SK-N-SH (cell line): ENCODE data around the gene LARGE1. TPM values are rescaled to one million over a fixed set of nuclear protein-coding genes. Genes with fewer than 3 reads are reported as not detected.

Experiments used
- CTCF ChIA-PET: fragments of 300-600, 350-600 bp; formaldehyde crosslinking; extraction: SDS; loops from one replicate; lab custom pipeline; 2021; lab: Yijun Ruan, JAX
- POLR2A ChIA-PET: fragments of 350-600 bp; sonication (Branson Sonifier 250); formaldehyde crosslinking; extraction: SDS; loops from one replicate; lab custom pipeline; 2020; ENCODE audit warnings: antibody characterized with exemption, inconsistent platforms; lab: Yijun Ruan, JAX
- DNase-seq: peaks from one replicate; pipeline ENCODE4 v3.0.0; 2012
- H2AFZ ChIP-seq: fragments of 200-600 bp; sonication (generic); 2 replicates; pipeline ENCODE4 v1.8.1; 2016; ENCODE audit warnings: antibody characterized with exemption, mild to moderate bottlenecking, low read depth
- H3F3A ChIP-seq: fragments of 200-600 bp; sonication (generic); replicated peaks from 2 replicates; pipeline ENCODE3; 2016; ENCODE audit warnings: antibody characterized with exemption, mild to moderate bottlenecking; ENCODE audit not compliant: insufficient read depth
- H3K27ac ChIP-seq, 2 experiments: fragments of 200-500 bp in 1 of 2; fragments of 200-600 bp in 1 of 2; sonication (Bioruptor generic) in 1 of 2; sonication (generic), shearing (Covaris generic) in 1 of 2; 2 replicates each; pipeline versions ENCODE4 v1.5.1 to v1.6.1; 2014 to 2016; ENCODE audit warnings: low read depth in 2 of 2, inconsistent platforms in 1 of 2, low read length in 1 of 2, mild to moderate bottlenecking in 1 of 2, mixed read lengths in 1 of 2
- H3K27me3 ChIP-seq: fragments of 200-600 bp; sonication (generic), shearing (Covaris generic); 2 replicates; pipeline ENCODE4 v1.6.1; 2016; ENCODE audit warnings: mixed run types; ENCODE audit not compliant: insufficient read depth
- H3K36me3 ChIP-seq, 2 experiments: fragments of 200-500 bp in 1 of 2; fragments of 200-600 bp in 1 of 2; sonication (Bioruptor generic) in 1 of 2; sonication (generic) in 1 of 2; replicated peaks in 1 of 2; 2 replicates each; pipeline versions ENCODE3 to v1.5.1; 2014 to 2016; ENCODE audit warnings: low read length in 1 of 2, mild to moderate bottlenecking in 1 of 2; ENCODE audit not compliant: insufficient read depth in 2 of 2, control insufficient read depth in 1 of 2
- H3K4me1 ChIP-seq, 2 experiments: fragments of 200-500 bp in 1 of 2; fragments of 200-600 bp in 1 of 2; sonication (Bioruptor generic) in 1 of 2; sonication (generic), shearing (Covaris generic) in 1 of 2; 2 replicates each; pipeline versions ENCODE4 v1.5.1 to v1.6.1; 2014 to 2016; ENCODE audit warnings: low read depth in 1 of 2, low read length in 1 of 2, mixed run types in 1 of 2; ENCODE audit not compliant: insufficient read depth in 2 of 2, control insufficient read depth in 1 of 2
- H3K4me2 ChIP-seq: fragments of 200-600 bp; sonication (generic), shearing (Covaris generic); 2 replicates; pipeline ENCODE4 v1.6.1; 2017; ENCODE audit warnings: mixed run types
- H3K4me3 ChIP-seq, 2 experiments: fragments of 200-500 bp in 1 of 2; fragments of 200-600 bp in 1 of 2; sonication (Bioruptor generic) in 1 of 2; sonication (generic), shearing (Covaris generic) in 1 of 2; 2 replicates each; pipeline versions ENCODE4 v1.5.1 to v1.8.1; 2014 to 2016; ENCODE audit warnings: low read depth in 2 of 2, inconsistent platforms in 1 of 2, low read length in 1 of 2, mild to moderate bottlenecking in 1 of 2, mixed read lengths in 1 of 2, moderate library complexity in 1 of 2
- H3K79me2 ChIP-seq: fragments of 200-600 bp; sonication (generic); 2 replicates; pipeline ENCODE4 v1.8.1; 2017; ENCODE audit warnings: mild to moderate bottlenecking; ENCODE audit not compliant: insufficient read depth
- H3K9ac ChIP-seq: fragments of 200-600 bp; sonication (generic); 2 replicates; pipeline ENCODE4 v1.6.1; 2017; ENCODE audit warnings: mixed run types
- H3K9me2 ChIP-seq: fragments of 200-600 bp; sonication (generic); 2 replicates; pipeline ENCODE4 v1.6.1; 2017; ENCODE audit warnings: mixed run types
- H3K9me3 ChIP-seq: fragments of 200-600 bp; sonication (generic); 2 replicates; pipeline ENCODE4 v1.6.1; 2017; ENCODE audit warnings: mixed run types, mild to moderate bottlenecking, moderate library complexity
- H4K20me1 ChIP-seq: fragments of 200-600 bp; sonication (generic); 2 replicates; pipeline ENCODE4 v1.6.1; 2017; ENCODE audit warnings: mild to moderate bottlenecking, mixed run types; ENCODE audit not compliant: insufficient read depth
- CHD2 ChIP-seq: fragments of 150-350 bp; IDR thresholded peaks from 2 replicates; pipeline ENCODE4 v1.6.1; 2018; ENCODE audit warnings: low read length; ENCODE audit not compliant: partially characterized antibody
- CTCF ChIP-seq: fragments of 200-600 bp; sonication (generic); IDR thresholded peaks from 2 replicates; pipeline ENCODE4 v1.6.1; 2017; ENCODE audit warnings: antibody characterized with exemption, mild to moderate bottlenecking, moderate library complexity
- ELF1 ChIP-seq: IDR thresholded peaks from 2 replicates; pipeline ENCODE4 v1.4.0; 2012
- EP300 ChIP-seq, 2 experiments: IDR thresholded peaks; 2 replicates each; pipeline versions ENCODE4 v1.4.0 to v1.6.1; 2012; ENCODE audit warnings: borderline replicate concordance in 1 of 2, low read depth in 1 of 2, low read length in 1 of 2
- FOXJ3 ChIP-seq: sonication (generic); formaldehyde crosslinking; IDR thresholded peaks from 2 replicates; pipeline ENCODE4 v1.5.1; 2020; ENCODE audit warnings: mild to moderate bottlenecking, missing genetic modification reagents
- FOXM1 ChIP-seq: IDR thresholded peaks from 2 replicates; pipeline ENCODE4 v1.4.0; 2012; ENCODE audit warnings: low read depth, mild to moderate bottlenecking
- GABPA ChIP-seq: IDR thresholded peaks from 2 replicates; pipeline ENCODE4 v1.4.0; 2012; ENCODE audit warnings: low read depth, mild to moderate bottlenecking
- IRF3 ChIP-seq: fragments of 150-350 bp; IDR thresholded peaks from 2 replicates; pipeline ENCODE4 v1.6.1; 2016; ENCODE audit warnings: mild to moderate bottlenecking, low read depth, low read length
- JUND ChIP-seq: IDR thresholded peaks from 2 replicates; pipeline ENCODE4 v1.4.0; 2012
- MAX ChIP-seq: IDR thresholded peaks from 2 replicates; pipeline ENCODE4 v1.4.0; 2012; ENCODE audit warnings: low read depth
- MEF2A ChIP-seq: IDR thresholded peaks from 2 replicates; pipeline ENCODE4 v1.4.0; 2012; ENCODE audit warnings: low read depth, borderline replicate concordance
- MXI1 ChIP-seq: IDR thresholded peaks from 2 replicates; pipeline ENCODE4 v1.6.1; 2012; ENCODE audit warnings: mild to moderate bottlenecking, low read depth, low read length, improper control_type of control experiment
- NRF1 ChIP-seq: IDR thresholded peaks from 2 replicates; pipeline ENCODE4 v1.6.1; 2012; ENCODE audit warnings: low read depth, mild to moderate bottlenecking, low read length
- POLR2AphosphoS5 ChIP-seq: IDR thresholded peaks from 2 replicates; pipeline ENCODE4 v1.6.1; 2012; ENCODE audit warnings: low read depth, low read length
- RAD21 ChIP-seq: IDR thresholded peaks from 2 replicates; pipeline ENCODE4 v1.6.1; 2012; ENCODE audit warnings: mild to moderate bottlenecking, low read length
- RCOR1 ChIP-seq: fragments of 150-350 bp; IDR thresholded peaks from 2 replicates; pipeline ENCODE4 v1.6.1; 2017; ENCODE audit warnings: antibody characterized with exemption, low read length
- RFX5 ChIP-seq: IDR thresholded peaks from 2 replicates; pipeline ENCODE4 v1.6.1; 2012; ENCODE audit warnings: mild to moderate bottlenecking, improper control_type of control experiment, low read length
- RXRA ChIP-seq: IDR thresholded peaks from 2 replicates; pipeline ENCODE4 v1.4.0; 2012; ENCODE audit warnings: low read depth, mild to moderate bottlenecking, borderline replicate concordance
- SIN3A ChIP-seq: IDR thresholded peaks from 2 replicates; pipeline ENCODE4 v1.6.1; 2012; ENCODE audit warnings: low read depth, mild to moderate bottlenecking, low read length, moderate library complexity, borderline replicate concordance
- TAF1 ChIP-seq: IDR thresholded peaks from 2 replicates; pipeline ENCODE4 v1.6.1; 2012; ENCODE audit warnings: low read depth, mild to moderate bottlenecking, low read length, moderate library complexity, borderline replicate concordance
- TCF12 ChIP-seq: IDR thresholded peaks from 2 replicates; pipeline ENCODE4 v1.4.0; 2012
- TEAD4 ChIP-seq: IDR thresholded peaks from 2 replicates; pipeline ENCODE4 v1.4.0; 2012; ENCODE audit warnings: mild to moderate bottlenecking, borderline replicate concordance; ENCODE audit not compliant: insufficient read depth
- USF2 ChIP-seq: fragments of 150-350 bp; IDR thresholded peaks from 2 replicates; pipeline ENCODE4 v1.6.1; 2017; ENCODE audit warnings: antibody characterized with exemption, low read length, low read depth, borderline replicate concordance
- YY1 ChIP-seq: IDR thresholded peaks from 2 replicates; pipeline ENCODE4 v1.4.0; 2012; ENCODE audit warnings: low read depth, mild to moderate bottlenecking
- WGBS: methylation state at CpG from one replicate; pipeline ENCODE4 v1.1.6; 2017; ENCODE audit warnings: low lambda C conversion rate; 5-methylcytosine and 5-hydroxymethylcytosine counted together
- polyA plus RNA-seq, 3 experiments: library from polyadenylated mRNA; depleted of rRNA; stranded (reverse); fragments of >200 nt; gene quantifications; 2 replicates each; pipeline ENCODE4 v1.2.3, GENCODE V29; 2012

LARGE1 gene
- polyA plus RNA-seq, 1 of the 3 experiments (the other 2 are of a cell fraction): 1.1 TPM

- CTCF ChIA-PET: interaction anchor here (0.6 to 0.7 kb wide), 2 partner anchors 17 to 117 kb away, joined by 3 to 4 read pairs; no protein-coding TSS in a partner anchor
- 60% methylated on average over 6 of the region's 6 CpGs for WGBS
- no peak overlapping the region for H3K27ac ChIP-seq
- no peak for DNase-seq
- H3K27me3 ChIP-seq: no peaks in the 10 kb centered on the region
- POLR2A ChIA-PET: no interaction called here
- no peak overlapping the region for H3K9ac ChIP-seq
- no peak overlapping the region for H3K4me3 ChIP-seq
- H3K9me3 ChIP-seq: no peaks in the 10 kb centered on the region; the same call in 1 of the 2 replicates
- H3K79me2 ChIP-seq: no peaks in the 10 kb centered on the region
- H4K20me1 ChIP-seq: no peaks in the 10 kb centered on the region
- H3K4me2 ChIP-seq: no peak overlapping the region
- H3F3A ChIP-seq: no peaks in the 10 kb centered on the region
- H3K36me3 ChIP-seq: no peaks in the 10 kb centered on the region
- no peaks in the 10 kb centered on the region for H3K9me2 ChIP-seq
- no peaks in the 10 kb centered on the region for H3K4me1 ChIP-seq
- TF ChIP-seq FOXJ3 (CRISPR knock-in tag) (no peak), POLR2AphosphoS5 (no peak), MEF2A (no peak), MAX (no peak)
- no peak overlapping the region for H2AFZ ChIP-seq
Measured at GRCh38 chr22:33597274-33597985, 322.8 kb downstream of the LARGE1 start.

- Histone ChIP-seq H3K9me3 (no peaks in the 10 kb centered on the region; the same call in 1 of the 2 replicates), H4K20me1 (no peaks in the 10 kb centered on the region), H3K36me3 (no peaks in the 10 kb centered on the region), H3K27me3 (no peaks in the 10 kb centered on the region), H2AFZ (no peak overlapping the region), H3F3A (no peaks in the 10 kb centered on the region), H3K79me2 (no peaks in the 10 kb centered on the region), H3K4me3 (no peak overlapping the region), H3K4me2 (no peak overlapping the region), H3K4me1 (no peaks in the 10 kb centered on the region), H3K27ac (no peak overlapping the region), H3K9me2 (no peaks in the 10 kb centered on the region), H3K9ac (no peak overlapping the region)
- TF ChIP-seq IRF3 (no peak), RCOR1 (no peak), MXI1 (no peak), ELF1 (no peak), TEAD4 (no peak), RAD21 (no peak), TAF1 (no peak), NRF1 (no peak), TCF12 (no peak), YY1 (no peak), RXRA (no peak), FOXM1 (no peak), RFX5 (no peak), JUND (no peak), EP300 (IDR thresholded peaks at IDR 0.05; ENCODE audit: borderline replicate concordance in 1 of 2, low read depth in 1 of 2, low read length in 1 of 2) (no peak), USF2 (no peak), GABPA (no peak), SIN3A (no peak), CTCF (no peak), CHD2 (no peak)
- POLR2A ChIA-PET: no interaction called here
- DNase-seq: no peak
- WGBS: 70% methylated on average over 5 of the region's 5 CpGs
- CTCF ChIA-PET: no interaction called here
Measured at GRCh38 chr22:33593818-33594217, 326.5 kb downstream of the LARGE1 start.
